ENCODE results near the gene BZW2. TPM values are rescaled to one million over a fixed set of nuclear protein-coding genes. Genes with fewer than 3 reads are reported as not detected.
"Not testable (repeated sequence)": the region's sequence is repeated elsewhere in the genome, so short reads cannot be mapped to it uniquely, and the experiment has no call there.

Gene BZW2
- total RNA-seq, 1 donor from 2014 or later = 84.9 TPM

DNA sequence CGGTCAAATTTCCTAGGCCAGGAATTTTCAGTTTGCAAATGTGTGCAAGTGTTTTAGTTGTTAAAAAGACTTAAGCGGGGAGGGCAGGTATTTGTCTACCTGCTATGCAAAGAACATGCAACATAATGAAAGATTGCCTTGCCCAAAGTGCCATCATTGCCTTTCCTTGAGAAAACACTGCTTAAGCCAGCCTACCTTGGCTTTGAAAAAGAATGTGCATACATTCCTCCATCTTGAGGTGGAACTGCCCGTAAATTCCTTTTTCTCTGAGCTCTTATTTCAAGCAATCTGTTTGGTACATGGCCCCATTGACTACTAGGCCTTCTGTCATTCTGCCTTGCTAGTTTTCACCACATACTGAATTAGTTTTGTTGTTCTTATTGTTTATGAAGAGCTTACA is 29.3 kb downstream of the BZW2 start:
- Histone ChIP-seq H3K4me1 (ENCODE audit: insufficient read depth, low read length) (peaks cover 3% of the 10 kb centered on the region), H3K27ac (ENCODE audit: low read depth, low read length) (no peak overlapping the region), H3K4me3 (ENCODE audit: insufficient read depth, low read depth, low read length) (no peak overlapping the region), H4K20me1 (ENCODE audit: insufficient read depth, low read length) (peaks cover 3% of the 10 kb centered on the region), H3K9me3 (ENCODE audit: insufficient read depth, low read depth, low read length) (no peaks in the 10 kb centered on the region), H3K27me3 (ENCODE audit: insufficient read depth, low read length) (no peaks in the 10 kb centered on the region), H2AFZ (ENCODE audit: low read depth, low read length) (no peak overlapping the region), H3K4me2 (ENCODE audit: low read length) (no peak overlapping the region), H3K36me3 (ENCODE audit: insufficient read depth, low read length) (peaks cover 24% of the 10 kb centered on the region), H3K79me2 (ENCODE audit: insufficient read depth, low read length) (peaks cover 40% of the 10 kb centered on the region), H3K9ac (ENCODE audit: low read length) (no peak overlapping the region)
- H3K36me3 Mint-ChIP-seq (ENCODE audit: low read depth, unreplicated experiment) = peaks cover 20% of the 10 kb centered on the region
- peaks cover 10% of the 10 kb centered on the region for H3K4me1 Mint-ChIP-seq (ENCODE audit: low read depth, unreplicated experiment)
- no peak for DNase-seq (ENCODE audit: low read depth)
- no peak overlapping the region for H3K27ac Mint-ChIP-seq (ENCODE audit: unreplicated experiment)
- H3K9me3 Mint-ChIP-seq (ENCODE audit: unreplicated experiment) = no peaks in the 10 kb centered on the region
- TF ChIP-seq, protein P1, sequence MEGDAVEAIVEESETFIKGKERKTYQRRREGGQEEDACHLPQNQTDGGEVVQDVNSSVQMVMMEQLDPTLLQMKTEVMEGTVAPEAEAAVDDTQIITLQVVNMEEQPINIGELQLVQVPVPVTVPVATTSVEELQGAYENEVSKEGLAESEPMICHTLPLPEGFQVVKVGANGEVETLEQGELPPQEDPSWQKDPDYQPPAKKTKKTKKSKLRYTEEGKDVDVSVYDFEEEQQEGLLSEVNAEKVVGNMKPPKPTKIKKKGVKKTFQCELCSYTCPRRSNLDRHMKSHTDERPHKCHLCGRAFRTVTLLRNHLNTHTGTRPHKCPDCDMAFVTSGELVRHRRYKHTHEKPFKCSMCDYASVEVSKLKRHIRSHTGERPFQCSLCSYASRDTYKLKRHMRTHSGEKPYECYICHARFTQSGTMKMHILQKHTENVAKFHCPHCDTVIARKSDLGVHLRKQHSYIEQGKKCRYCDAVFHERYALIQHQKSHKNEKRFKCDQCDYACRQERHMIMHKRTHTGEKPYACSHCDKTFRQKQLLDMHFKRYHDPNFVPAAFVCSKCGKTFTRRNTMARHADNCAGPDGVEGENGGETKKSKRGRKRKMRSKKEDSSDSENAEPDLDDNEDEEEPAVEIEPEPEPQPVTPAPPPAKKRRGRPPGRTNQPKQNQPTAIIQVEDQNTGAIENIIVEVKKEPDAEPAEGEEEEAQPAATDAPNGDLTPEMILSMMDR (IDR thresholded peaks at IDR 0.05; ENCODE audit: insufficient read depth, low read depth, low read length) = no peak
- TF ChIP-seq EZH2 (IDR thresholded peaks at IDR 0.05; ENCODE audit: insufficient read depth, low read length) = no peak
- no peak overlapping the region for H3K4me3 Mint-ChIP-seq (ENCODE audit: unreplicated experiment)
- no peak for FAIRE-seq
- H3K27me3 Mint-ChIP-seq (ENCODE audit: low read depth, unreplicated experiment) = no peaks in the 10 kb centered on the region

DNA sequence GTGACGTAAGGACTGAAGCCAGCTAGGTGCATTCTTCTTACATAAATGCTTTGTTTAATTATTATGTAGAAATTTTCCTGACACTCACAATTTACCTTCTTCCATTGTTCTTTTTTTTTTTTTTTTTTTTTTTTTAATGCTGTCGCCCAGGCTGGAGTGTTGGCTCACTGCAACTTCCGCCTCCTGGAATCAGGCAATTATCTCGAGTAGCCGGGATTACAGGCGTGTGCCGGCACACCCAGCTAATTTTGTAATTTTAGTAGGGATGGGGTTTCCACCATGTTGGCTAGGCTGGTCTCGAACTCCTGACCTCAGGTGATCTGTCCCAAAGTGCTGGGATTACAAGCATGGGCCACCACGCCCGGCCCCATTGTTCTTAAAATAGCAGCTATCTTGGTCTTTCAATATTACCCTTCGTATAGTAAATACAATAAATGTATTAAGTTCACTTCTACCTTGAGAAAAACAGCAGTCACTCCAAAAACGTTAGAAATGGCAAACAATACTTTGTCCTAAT is 32.1 kb downstream of the BZW2 start:
- Histone ChIP-seq H3K79me2 (ENCODE audit: insufficient read depth, low read length) (peaks cover 15% of the 10 kb centered on the region), H3K9ac (ENCODE audit: low read length) (no peak overlapping the region), H3K36me3 (ENCODE audit: insufficient read depth, low read length) (peaks cover 41% of the 10 kb centered on the region), H2AFZ (ENCODE audit: low read depth, low read length) (no peak overlapping the region), H3K4me1 (ENCODE audit: insufficient read depth, low read length) (no peaks in the 10 kb centered on the region), H3K9me3 (ENCODE audit: insufficient read depth, low read depth, low read length) (no peaks in the 10 kb centered on the region), H3K4me3 (ENCODE audit: insufficient read depth, low read depth, low read length) (no peak overlapping the region), H4K20me1 (ENCODE audit: insufficient read depth, low read length) (no peaks in the 10 kb centered on the region), H3K4me2 (ENCODE audit: low read length) (no peak overlapping the region), H3K27me3 (ENCODE audit: insufficient read depth, low read length) (no peaks in the 10 kb centered on the region), H3K27ac (ENCODE audit: low read depth, low read length) (no peak overlapping the region)
- TF ChIP-seq, protein P1 (IDR thresholded peaks at IDR 0.05; ENCODE audit: insufficient read depth, low read depth, low read length) = no peak
- no peak for TF ChIP-seq EZH2 (IDR thresholded peaks at IDR 0.05; ENCODE audit: insufficient read depth, low read length)
- no peaks in the 10 kb centered on the region for H3K4me1 Mint-ChIP-seq (ENCODE audit: low read depth, unreplicated experiment)
- peaks cover 35% of the 10 kb centered on the region for H3K36me3 Mint-ChIP-seq (ENCODE audit: low read depth, unreplicated experiment)
- FAIRE-seq = no peak
- DNase-seq (ENCODE audit: low read depth) = no peak
- H3K4me3 Mint-ChIP-seq (ENCODE audit: unreplicated experiment) = no peak overlapping the region
- no peaks in the 10 kb centered on the region for H3K27me3 Mint-ChIP-seq (ENCODE audit: low read depth, unreplicated experiment)
- H3K27ac Mint-ChIP-seq (ENCODE audit: unreplicated experiment) = no peak overlapping the region
- no peaks in the 10 kb centered on the region for H3K9me3 Mint-ChIP-seq (ENCODE audit: unreplicated experiment)

DNA sequence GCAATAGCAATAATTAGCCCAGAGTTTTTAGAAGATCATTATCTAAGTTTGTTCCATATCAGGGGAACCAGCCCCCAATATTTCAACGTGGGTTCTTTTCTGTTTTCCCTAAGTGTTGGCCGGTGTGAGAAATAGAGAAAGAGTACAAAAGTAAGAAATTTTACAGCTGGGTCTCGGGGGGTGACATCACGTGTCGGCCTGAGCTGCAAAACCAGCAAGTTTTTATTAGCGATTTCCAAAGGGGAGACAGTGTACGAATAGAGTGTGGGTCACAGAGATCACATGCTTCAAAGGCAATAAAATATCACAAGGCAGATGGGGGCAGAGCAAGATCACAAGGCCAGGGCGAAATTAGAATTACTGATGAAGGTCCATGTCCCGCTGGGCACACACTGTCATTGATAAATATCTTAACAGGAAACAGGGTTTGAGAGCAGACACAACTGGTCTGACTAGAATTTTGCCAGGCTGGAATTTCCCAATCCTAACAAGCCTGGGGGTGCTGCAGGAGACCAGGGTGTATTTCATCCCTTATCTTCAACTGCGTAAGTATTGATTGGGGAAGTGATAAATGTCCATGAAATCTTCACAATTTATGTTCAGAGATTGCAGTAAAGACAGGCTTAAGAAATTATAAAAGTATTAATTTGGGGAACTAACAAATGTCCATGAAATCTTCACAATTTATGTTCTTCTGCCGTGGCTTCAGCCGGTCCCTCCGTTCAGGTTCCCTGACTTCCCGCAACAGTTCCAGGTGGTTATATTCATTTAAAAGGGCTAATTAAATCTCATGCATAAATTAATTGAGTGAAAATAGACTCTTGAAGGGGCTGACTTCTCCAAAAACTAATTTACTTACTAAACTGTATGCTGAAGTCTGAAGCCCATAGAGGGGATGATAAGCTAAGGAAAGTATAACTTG is 32.9 kb downstream of the BZW2 start:
- not testable (repeated sequence) for H3K27me3 Mint-ChIP-seq (ENCODE audit: low read depth, unreplicated experiment); H3K27me3 ChIP-seq (ENCODE audit: insufficient read depth, low read length); FAIRE-seq; H3K9me3 ChIP-seq (ENCODE audit: insufficient read depth, low read depth, low read length); H3K9ac ChIP-seq (ENCODE audit: low read length); H4K20me1 ChIP-seq (ENCODE audit: insufficient read depth, low read length); H3K27ac Mint-ChIP-seq (ENCODE audit: unreplicated experiment); H3K9me3 Mint-ChIP-seq (ENCODE audit: unreplicated experiment); H3K4me3 Mint-ChIP-seq (ENCODE audit: unreplicated experiment); H2AFZ ChIP-seq (ENCODE audit: low read depth, low read length); H3K4me1 ChIP-seq (ENCODE audit: insufficient read depth, low read length); H3K4me1 Mint-ChIP-seq (ENCODE audit: low read depth, unreplicated experiment); H3K27ac ChIP-seq (ENCODE audit: low read depth, low read length); H3K79me2 ChIP-seq (ENCODE audit: insufficient read depth, low read length); H3K4me2 ChIP-seq (ENCODE audit: low read length); H3K4me3 ChIP-seq (ENCODE audit: insufficient read depth, low read depth, low read length); DNase-seq (ENCODE audit: low read depth)
- H3K36me3 Mint-ChIP-seq (ENCODE audit: low read depth, unreplicated experiment) = peaks cover 38% of the 10 kb centered on the region
- H3K36me3 ChIP-seq (ENCODE audit: insufficient read depth, low read length) = peaks cover 44% of the 10 kb centered on the region
